COR-L47 (cell line): ENCODE measurements around the gene PCK1.

Experiments used
- DNase-seq: peaks from one replicate; lab custom pipeline; 2025; lab: John Stamatoyannopoulos, UW

PCK1 gene

GRCh38 chr20:57605878-57606277, 45.0 kb downstream of the PCK1 start:
- DNase-seq, result no peak

GRCh38 chr20:57608516-57608915, 47.6 kb downstream of the PCK1 start:
- DNase-seq, result no peak

GRCh38 chr20:57609086-57609841, 48.4 kb downstream of the PCK1 start:
- DNase-seq, result no peak

DNA sequence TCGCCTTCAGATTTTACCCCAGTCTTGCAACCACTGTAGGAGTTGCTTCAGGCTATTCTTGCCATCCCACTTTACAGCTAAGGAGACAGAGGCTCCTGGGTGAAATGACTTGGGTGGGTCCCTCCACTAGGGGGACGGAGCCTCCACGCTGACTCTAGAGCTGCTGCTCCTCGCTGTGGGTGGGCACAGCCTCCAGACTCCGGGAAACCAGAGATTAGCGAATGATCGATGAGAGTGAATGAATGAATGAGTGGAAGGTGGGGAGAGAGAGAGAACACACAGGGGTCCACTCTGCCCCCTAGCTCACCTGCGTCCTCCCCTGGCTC, 48.9 kb downstream of the PCK1 start:
- no peak for DNase-seq

DNA sequence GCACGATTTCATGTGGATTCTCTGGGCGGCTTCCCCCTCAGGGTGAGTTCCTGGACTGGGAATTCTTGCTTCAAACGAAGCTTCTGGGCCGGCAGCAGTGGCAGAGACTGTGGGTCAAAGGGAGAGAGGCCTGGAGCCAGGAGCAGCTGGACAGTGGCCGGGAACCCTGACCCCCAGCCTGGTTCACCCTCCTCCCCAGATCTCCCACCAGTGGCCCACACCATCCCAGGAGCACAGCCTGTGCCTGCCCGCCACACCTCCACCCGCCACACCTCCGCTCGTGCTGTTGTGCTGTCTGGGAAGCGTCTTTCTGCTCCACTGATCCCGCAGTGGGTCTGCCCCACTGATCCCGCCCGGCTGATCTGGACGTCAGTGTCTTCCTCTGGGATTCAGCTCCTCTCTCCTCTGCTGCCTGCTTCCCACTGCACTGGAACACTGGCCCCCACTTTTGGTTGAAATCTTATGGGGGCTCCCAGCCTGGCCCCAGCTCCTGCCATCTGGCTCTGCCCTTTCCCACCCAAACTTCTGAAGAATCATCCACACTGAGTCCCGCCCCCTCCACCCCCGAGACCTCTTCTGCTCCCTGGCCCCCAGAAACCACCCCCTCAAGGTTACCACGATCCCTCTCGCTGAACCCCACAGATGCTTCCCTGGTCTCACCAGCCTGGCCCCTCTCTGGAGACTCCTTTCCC, 49.5 kb downstream of the PCK1 start:
- no peak for DNase-seq

GRCh38 chr20:57611586-57612311, 50.8 kb downstream of the PCK1 start:
- DNase-seq, result no peak

- DNase-seq, result no peak
Measured at GRCh38 chr20:57612436-57612835, 51.5 kb downstream of the PCK1 start.

DNA sequence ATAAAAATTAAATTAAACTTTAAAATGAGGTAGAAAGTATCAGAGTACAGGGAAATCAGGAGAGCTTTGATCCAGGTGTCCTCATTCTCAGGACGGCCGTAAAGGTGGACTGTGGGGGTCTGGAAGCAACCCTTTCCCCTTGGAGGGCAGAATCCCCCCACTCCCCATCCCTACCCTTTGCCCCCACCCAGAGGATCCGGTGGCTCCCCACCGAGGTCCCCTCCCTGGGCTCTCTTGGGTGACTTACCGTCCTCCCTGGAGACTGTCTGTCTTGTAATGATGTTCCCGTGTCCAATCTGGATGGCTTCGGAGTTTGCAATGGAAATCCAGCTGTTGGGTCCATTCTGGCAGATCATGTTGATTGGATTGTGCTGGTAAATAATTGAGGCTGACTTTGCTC, 52.0 kb downstream of the PCK1 start:
- DNase-seq, result no peak

- no peak for DNase-seq
Measured at GRCh38 chr20:57613481-57613921, 52.6 kb downstream of the PCK1 start.

- DNase-seq, result no peak
Measured at GRCh38 chr20:57614490-57615444, 53.9 kb downstream of the PCK1 start.

GRCh38 chr20:57615445-57615811, 54.5 kb downstream of the PCK1 start:
- no peak for DNase-seq

DNA sequence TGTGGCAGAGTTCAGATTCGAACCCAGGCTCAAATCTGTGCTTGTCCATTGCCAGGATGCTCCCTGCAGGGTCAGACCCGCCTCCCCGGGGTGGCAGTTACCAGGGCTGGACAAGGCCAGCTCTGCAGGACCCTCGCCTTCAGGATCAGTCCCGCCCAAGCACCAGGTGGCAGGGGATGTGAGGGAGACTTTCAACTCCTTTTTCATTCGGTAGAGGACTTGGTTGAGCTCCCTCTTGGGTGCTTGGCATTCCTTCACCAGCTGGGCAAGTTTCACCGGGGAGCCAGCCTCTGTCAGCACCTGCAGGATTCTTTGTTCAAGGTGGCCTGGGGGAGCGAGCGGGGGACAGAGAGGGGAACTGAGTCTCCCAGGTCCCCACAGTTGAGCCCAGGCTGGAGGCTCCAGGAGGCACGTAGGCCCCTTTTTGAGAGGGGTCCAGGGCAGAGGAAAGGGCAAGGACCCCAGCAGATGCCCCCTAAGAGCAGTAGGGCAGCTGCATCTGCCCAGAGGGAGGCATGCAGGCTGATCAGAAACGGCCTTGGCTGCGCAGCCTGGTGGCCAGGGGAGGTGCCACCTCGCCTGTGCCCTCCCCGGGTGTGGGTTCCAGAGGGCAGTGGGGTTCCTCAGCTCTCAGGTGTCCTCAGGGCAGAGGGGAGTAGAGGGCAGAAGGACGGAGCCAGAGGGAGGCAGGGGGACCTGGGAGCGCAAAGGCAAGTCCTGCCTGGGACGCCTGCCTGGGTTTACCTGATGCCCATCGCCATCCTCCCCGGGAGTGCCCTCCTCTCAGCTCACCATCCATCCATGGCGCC, 55.4 kb downstream of the PCK1 start:
- no peak for DNase-seq

DNA sequence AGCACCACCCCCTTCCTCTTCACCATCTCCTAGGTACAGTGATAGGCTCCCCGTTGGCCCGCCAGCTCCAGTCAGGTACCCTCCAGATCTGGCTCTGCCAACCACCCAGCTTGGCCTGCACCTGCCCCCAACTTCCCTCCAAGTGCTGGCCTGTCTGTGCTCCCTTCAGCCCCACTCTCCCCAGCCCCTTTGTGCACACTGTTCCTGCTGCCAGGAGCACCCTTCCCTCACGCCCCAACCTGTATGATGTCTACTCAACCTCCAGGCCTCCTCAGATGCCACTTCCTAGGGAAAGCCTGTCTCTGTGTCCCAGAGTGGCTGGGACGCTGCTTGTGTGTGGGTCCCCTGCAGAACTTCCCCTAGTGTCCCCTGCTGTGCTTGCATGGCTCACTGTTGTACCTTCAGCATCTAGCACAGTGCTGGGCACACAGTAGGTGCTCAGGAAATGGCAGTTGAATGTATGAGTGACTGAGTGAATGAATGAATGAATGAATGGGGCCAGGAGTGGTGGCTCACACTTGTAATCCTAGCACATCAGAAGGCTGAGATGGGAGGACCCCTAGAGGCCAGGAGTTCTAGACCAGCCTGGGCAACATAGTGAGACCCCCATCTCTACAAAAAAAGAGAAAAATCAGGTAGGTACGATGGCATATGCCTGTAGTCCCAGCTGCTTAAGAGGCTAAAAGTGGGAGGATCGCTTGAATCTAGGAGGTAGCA, 56.3 kb downstream of the PCK1 start:
- DNase-seq, result no peak
